Activated naive CD4-positive, alpha-beta T cell treated with anti-CD3 and anti-CD28 coated beads, Interleukin-2, amount 50 U/mL, for 16 hours (primary cell): ENCODE results near the gene ESYT3.
"Not testable (repeated sequence)": the region's sequence is repeated elsewhere in the genome, so short reads cannot be mapped to it uniquely, and the experiment has no call there.

Experiments used
- DNase-seq: peaks from one replicate; pipeline ENCODE4 v3.0.0-alpha.2; 2020

Gene ESYT3

DNA sequence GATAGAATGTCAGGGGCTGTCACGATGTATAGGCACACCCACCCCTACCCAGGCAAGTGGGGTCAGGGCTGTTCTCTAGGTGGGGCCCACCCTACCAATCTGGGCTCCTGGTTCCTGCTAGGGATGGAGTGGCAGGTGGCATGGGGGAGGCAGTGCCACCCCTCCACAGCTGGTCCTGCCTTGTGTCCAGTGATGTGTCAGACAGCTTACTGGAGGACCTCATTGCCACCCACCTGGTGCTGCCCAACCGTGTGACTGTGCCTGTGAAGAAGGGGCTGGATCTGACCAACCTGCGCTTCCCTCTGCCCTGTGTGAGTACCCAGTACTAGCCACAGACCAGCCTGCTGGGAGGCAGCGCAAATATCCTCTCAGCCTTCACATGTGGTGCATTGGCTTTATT lies 27.5 kb downstream of the ESYT3 start:
- no peak for DNase-seq

DNA sequence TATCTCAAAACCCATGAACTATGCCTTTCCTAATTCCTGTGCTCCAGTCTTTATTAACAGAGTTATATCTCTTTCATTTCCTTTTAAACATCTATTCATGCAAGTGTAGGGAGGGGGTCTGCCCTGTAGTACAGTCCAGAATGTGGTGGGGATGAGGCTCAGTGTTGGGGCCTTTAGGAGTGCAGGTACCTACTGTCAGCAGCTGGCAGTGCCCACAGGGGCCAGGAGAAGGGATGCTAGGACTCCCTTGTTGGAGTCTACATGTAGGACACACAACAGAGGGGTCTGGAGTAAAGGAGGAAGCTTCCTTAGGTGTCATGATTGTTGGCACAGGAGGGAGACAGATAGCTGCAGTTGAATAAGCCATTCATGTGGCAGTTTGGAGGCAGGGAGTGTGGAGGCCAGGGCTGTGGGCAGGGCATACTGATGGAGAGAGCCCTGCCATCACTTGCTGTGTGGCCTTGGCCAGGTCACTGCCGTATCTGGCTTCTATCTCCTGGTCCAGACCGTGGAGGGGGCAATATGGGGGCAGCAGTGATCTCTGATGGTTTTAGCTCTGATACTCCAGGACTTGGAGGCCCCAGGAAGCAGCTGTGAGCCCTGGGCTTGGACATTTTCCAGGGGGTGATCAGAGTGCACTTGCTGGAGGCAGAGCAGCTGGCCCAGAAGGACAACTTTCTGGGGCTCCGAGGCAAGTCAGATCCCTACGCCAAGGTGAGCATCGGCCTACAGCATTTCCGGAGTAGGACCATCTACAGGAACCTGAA lies 29.5 kb downstream of the ESYT3 start:
- no peak for DNase-seq

GRCh38 chr3:138464491-138464860 lies 30.1 kb downstream of the ESYT3 start:
- no peak for DNase-seq

GRCh38 chr3:138465451-138465850 lies 31.0 kb downstream of the ESYT3 start:
- no peak for DNase-seq

DNA sequence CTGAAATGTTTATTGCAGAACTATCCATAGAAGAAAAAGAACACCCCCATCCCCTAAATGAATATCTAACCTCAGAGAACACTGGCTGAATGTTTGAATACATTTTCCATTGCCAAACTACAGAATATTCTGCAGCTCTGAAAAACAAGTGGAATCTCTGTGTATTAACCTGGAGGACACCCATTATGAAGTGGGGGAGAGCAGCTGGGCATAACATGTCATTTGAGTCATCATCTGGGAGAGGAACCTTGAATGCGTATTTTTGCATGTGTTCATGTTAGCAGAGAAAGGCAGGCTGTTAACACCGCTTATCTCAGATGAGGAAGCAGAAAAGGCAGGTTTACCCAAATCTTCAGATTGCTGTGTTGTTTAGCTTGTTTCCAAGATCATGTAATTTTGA lies 31.5 kb downstream of the ESYT3 start:
- no peak for DNase-seq

DNA sequence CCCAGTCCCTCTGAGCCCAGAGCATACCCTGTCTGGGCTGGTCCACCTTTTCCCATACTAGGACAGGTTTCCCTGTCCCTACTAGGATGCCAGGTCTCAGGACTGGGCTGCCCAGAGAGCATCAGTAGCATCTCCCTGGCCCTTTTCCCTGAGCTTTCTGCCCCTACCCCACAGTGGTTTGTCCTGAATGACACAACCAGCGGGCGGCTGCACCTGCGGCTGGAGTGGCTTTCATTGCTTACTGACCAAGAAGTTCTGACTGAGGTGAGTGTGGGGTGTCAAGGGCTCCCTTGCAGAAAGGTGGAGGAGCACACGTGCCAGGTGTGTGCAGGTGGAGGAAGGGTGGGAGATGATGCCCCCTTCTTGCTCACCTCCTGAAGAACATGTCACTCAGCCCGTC lies 33.5 kb downstream of the ESYT3 start:
- DNase-seq = no peak

DNA sequence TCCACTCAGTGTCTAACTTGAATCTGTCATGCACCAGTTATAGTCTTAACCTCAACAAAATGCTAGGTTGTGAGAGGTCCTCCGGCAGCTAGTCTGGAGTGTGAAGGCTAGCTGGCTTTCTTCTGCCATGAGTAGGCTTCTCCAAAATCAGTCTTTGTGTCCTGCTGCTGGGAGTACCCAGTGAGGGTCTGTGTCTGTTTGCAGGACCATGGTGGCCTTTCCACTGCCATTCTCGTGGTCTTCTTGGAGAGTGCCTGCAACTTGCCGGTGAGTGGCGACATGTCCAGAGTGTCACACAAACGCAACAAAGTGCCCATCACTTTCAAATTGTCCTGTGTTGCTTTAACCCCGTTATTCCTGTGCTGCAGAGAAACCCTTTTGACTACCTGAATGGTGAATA lies 34.0 kb downstream of the ESYT3 start:
- no peak for DNase-seq

DNA sequence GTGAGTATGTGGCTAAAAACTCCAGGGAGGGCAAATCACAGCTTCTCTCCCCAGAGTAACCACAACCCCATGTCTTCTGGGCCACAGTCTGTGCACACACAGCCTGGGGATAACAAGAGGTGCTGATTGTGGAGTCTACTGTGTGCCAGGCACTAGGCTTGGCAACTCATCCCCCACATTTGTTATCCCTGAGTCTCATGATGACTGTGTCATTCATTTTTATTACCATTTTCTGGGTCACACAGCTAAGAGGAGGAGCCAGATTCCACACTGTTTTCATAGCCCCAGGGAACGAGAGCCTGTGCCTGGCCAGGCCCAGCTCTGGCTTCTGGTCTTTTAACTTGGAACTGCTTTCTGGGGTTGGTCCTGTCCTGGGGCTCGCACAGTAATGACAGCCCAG lies 34.5 kb downstream of the ESYT3 start:
- DNase-seq = no peak

DNA sequence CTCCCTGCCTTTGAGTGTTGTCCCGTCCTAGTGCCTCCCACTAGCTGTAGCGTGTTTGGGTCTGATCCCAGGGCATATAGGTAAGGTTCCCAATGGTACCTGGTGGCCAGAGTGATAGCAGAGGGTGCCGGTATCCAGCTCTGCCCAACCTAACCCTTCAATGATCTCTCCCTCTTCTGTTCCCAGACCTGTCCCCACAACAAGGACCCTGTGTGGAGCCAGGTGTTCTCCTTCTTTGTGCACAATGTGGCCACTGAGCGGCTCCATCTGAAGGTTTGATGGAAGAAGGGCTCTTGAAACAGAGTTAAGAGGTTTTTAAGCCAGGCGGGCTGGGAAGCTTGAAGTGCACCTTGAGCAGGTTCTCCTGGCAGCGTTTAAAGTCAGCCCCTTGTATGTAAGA lies 35.5 kb downstream of the ESYT3 start:
- DNase-seq = no peak

DNA sequence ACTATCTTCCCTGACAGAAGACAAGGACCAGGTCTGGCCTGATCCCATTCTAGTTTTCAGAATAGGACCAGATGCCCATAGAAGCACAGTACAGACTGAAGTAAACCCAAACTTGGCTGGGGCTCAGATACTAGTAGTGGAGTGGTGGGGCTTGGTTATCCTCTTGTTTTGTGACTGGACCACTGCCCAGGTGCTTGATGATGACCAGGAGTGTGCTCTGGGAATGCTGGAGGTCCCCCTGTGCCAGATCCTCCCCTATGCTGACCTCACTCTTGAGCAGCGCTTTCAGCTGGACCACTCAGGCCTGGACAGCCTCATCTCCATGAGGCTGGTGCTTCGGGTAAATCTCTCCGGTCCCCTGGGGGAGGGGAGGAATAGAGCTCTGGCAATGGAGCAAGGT lies 36.3 kb downstream of the ESYT3 start:
- no peak for DNase-seq

- no peak for DNase-seq
Observed at GRCh38 chr3:138471481-138471880, 37.1 kb downstream of the ESYT3 start.

DNA sequence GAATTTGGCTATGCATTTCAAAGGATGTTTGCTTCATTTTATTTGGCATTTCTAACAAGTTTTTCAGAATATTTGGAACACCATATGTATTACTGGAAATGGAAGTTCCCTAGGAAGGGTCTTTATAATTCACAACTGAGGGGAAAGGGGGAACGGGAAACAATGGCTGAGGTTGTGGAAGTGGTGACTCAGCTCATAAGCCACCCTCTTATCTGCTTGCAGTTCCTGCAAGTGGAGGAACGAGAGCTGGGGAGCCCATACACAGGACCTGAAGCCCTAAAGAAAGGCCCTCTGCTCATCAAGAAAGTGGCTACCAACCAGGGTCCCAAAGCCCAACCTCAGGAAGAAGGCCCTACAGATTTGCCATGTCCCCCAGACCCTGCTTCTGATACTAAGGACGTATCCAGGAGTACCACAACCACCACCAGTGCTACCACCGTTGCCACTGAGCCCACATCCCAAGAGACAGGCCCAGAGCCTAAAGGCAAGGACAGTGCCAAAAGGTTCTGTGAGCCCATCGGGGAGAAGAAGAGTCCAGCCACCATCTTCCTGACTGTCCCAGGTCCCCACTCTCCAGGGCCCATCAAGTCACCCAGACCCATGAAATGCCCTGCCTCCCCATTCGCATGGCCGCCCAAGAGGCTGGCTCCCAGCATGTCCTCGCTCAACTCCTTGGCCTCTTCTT lies 37.9 kb downstream of the ESYT3 start:
- DNase-seq = no peak

DNA sequence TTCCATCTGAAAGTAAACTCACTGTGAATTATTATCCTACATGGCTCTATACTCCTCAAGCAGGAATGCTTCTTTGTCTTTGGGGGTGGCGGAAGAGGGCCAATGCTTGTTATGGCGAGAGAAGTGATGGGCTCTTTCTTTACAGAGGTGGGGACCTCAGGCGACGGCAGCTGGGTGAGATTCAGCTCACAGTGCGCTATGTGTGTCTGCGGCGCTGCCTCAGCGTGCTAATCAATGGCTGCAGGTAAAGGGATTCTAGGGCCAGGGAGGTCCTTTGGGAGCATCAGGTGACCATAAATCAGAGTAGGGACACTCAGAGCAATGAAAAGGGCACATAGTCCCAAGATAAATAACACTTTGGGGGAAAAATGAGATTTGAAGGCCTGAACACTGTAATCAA lies 39.0 kb downstream of the ESYT3 start:
- DNase-seq = no peak

DNA sequence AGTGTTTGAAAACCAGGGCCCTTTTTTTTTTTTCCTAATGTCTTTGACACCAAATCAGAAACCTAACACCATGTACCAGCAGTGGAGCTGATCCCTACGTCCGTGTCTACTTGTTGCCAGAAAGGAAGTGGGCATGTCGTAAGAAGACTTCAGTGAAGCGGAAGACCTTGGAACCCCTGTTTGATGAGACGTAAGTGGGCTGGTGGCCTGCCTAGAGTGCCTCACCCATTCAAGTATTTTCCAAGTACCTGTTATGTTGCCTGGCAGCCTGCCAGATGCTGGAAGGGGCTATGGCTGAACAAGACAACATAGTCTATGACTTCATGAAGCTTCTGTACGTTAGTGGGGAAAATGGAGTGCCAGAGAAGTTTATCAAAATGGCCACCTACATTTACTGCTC lies 39.7 kb downstream of the ESYT3 start:
- no peak for DNase-seq

DNA sequence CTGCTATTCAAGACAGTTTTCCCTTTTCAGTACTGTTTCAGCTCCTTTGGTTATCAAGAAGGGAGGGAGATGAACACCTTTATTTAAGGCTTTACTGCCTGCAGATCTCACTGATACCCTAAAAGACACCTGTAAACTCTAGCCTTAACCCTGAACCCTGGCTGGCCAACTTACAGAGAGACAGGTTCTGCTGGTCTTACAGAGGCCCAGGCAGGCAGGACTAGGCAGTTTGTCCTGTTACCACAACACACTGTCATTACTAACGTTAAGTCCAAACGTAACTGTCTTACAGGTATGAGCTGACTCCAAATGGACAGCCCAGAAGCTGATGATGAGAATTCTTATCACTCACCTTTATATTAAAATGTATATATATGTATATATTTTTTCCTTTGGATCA lies 42.1 kb downstream of the ESYT3 start:
- DNase-seq = no peak

GRCh38 chr3:138477120-138477519 lies 42.7 kb downstream of the ESYT3 start:
- no peak for DNase-seq

- no peak for DNase-seq
Observed at GRCh38 chr3:138477801-138478200, 43.4 kb downstream of the ESYT3 start.

DNA sequence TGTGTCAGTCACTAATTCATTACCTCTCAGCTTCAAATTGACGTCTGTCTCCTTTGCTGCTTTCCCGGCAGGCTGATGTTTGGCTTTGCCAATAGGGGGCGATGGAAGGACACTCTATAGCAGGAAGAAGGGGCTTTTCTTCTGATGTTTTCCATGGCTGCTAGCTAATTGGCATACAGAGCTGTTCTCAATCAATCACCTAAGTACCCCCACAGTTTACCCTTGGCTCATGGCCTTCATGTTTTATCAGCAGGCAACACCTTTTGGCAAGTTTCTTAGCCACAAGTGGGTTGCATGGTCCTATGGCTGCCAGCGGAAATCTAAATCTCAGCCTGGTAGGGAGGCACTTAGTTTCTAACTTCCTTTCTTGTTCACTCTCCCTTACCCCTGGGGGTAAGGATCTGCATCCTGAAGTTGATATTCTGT lies 45.0 kb downstream of the ESYT3 start:
- DNase-seq = no peak

DNA sequence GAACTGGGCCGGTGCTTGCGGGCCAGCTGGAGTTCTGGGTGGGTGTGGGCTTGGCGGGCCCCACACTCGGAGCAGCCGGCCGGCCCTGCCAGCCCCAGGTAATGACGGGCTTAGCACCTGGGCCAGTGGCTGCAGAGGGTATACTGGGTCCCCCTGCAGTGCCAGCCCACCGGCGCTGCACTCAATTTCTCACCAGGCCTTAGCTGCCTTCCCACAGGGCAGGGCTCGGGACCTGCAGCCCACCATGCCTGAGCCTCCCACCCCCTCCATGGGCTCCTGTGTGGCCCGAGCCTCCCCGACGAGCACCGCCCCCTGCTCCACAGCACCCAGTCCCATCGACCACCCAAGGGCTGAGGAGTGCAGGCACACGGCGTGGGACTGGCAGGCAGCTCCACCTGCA lies 50.3 kb downstream of the ESYT3 start:
- not testable (repeated sequence) for DNase-seq

- not testable (repeated sequence) for DNase-seq
Observed at GRCh38 chr3:138486580-138486979, 52.2 kb downstream of the ESYT3 start.

GRCh38 chr3:138491971-138492370 lies 57.6 kb downstream of the ESYT3 start:
- DNase-seq = no peak

DNA sequence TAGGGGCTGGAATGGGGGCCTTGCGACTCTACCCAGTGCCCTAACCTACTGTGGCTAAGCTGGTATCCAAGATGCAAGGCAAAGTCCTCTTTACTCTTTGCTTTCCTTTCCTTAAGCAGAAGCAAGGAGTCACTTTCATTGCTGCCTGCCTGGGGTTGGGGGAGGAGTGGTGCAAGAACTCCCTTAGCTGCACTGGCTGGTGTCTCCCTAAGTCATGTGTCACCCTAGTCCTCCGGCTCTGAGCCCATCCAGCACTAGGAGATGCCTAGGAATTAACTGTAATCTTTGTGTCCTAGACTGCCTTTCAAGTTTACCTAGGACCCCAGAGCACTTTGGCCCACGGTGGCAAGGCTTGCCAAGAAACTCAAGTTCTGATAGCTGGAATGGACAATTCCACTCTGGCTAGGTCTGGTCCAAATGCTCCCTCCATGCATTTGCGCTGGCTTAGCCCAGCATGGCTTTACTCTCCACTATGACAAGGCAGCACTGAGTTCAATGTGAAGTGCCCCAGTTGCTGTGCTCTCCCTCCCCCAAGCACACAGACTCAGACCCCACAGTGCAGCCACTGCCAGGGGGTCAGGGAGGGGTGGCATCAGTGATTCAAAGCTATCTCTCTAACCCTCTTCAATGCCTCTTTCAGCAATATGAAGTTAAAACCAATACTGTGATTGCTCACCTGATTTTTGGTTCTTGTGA lies 58.7 kb downstream of the ESYT3 start:
- no peak for DNase-seq

DNA sequence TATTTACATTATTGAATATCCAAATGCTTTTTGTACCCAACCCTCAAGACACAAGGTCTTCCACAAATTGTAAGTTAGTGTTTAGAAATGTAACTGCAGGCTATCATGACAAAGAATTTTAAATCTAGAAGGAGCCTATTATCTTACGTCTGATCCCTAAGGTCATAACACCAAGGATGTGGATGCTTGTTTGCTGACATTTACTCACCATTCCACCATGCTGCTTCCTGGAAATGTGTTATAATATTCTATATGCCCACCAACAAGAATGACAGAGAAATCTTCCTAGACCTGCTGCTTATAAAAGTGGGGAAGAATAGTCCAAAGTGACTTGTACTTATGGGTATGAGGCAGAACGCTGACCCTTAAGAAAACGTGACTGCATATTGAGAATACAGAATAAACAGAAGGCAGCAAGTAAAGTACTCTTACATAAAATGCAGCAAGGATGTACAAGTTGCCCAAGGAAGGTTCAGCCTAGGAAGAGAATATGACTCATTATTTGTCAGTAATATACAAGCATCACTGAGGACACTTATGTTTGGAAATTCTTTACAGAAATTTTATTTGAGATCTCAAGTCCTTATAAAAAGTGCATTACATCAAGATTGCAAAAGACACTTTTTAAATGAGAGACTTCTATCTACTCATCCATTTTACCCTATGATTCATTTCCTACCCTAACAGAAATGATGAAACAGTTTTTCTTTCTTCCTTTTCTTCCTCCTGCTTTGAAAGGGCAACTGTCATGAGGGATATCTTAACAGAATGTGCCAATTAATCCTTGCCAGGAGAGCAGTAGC lies 59.6 kb downstream of the ESYT3 start:
- no peak for DNase-seq

DNA sequence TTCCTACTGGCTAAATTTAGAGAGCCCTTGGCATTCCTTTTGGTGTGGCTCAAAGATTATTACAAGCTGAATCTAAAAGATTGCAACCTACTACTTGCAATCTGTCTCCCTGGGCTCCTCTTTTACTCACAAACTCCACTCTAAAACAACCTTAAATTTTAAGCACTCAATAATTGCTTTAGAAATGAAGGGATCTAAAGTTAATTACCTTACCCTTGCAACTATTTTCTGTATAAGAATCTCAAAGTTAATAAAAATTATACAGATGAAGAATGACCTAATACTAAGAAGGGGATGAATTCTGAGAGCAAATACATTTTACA lies 60.2 kb downstream of the ESYT3 start:
- DNase-seq = no peak
